Stomach smooth muscle (tissue), 2 donors: Measurements from ENCODE around the gene TBXAS1.
"Not testable (repeated sequence)": the region's sequence is repeated elsewhere in the genome, so short reads cannot be mapped to it uniquely, and the experiment has no call there.

Source experiments
- H3K27ac ChIP-seq: one replicate; pipeline ENCODE4 v1.7.0; 2013; ENCODE audit warnings: mild to moderate bottlenecking, low read length, inconsistent platforms
- H3K27me3 ChIP-seq, 2 donors: one replicate each; pipeline ENCODE4 v1.7.0; 2013; ENCODE audit warnings: low read length in 2 of 2; ENCODE audit not compliant: insufficient read depth in 2 of 2, control insufficient read depth in 1 of 2
- H3K36me3 ChIP-seq, 2 donors: one replicate each; pipeline ENCODE4 v1.7.0; 2013; ENCODE audit warnings: low read length in 2 of 2; ENCODE audit not compliant: control insufficient read depth in 2 of 2, insufficient read depth in 2 of 2
- H3K4me1 ChIP-seq: one replicate; pipeline ENCODE4 v1.7.0; 2013; ENCODE audit warnings: low read length; ENCODE audit not compliant: control insufficient read depth, insufficient read depth
- H3K4me3 ChIP-seq, 2 donors: one replicate each; pipeline ENCODE4 v1.7.0; 2013; ENCODE audit warnings: low read length in 2 of 2
- H3K9ac ChIP-seq, 2 donors: one replicate each; pipeline ENCODE4 v1.7.0; 2013; ENCODE audit warnings: low read length in 2 of 2, mild to moderate bottlenecking in 1 of 2
- H3K9me3 ChIP-seq, 2 donors: one replicate each; pipeline ENCODE4 v1.7.0; 2013; ENCODE audit warnings: low read length in 2 of 2; ENCODE audit not compliant: control insufficient read depth in 2 of 2
- donor health status: healthy.
- donor health status: Pancreatic carcinoma.

TBXAS1 gene

GRCh38 chr7:139825666-139826290 is 3.3 kb upstream of the TBXAS1 start:
- Histone ChIP-seq H3K4me3 (no peak overlapping the region), H3K9me3 (no peaks in the 10 kb centered on the region), H3K27me3 (peaks cover 4 to 8% of the 10 kb centered on the region in 2 donors), H3K9ac (no peak overlapping the region), H3K4me1 (no peaks in the 10 kb centered on the region), H3K27ac (no peak overlapping the region), H3K36me3 (no peaks in the 10 kb centered on the region)

- peaks cover 3 to 4% of the 10 kb centered on the region in 2 donors for H3K27me3 ChIP-seq
- H3K4me3 ChIP-seq = no peak overlapping the region
- no peaks in the 10 kb centered on the region for H3K9me3 ChIP-seq
- H3K27ac ChIP-seq = no peak overlapping the region
- no peaks in the 10 kb centered on the region for H3K36me3 ChIP-seq
- no peaks in the 10 kb centered on the region for H3K4me1 ChIP-seq
- no peak overlapping the region for H3K9ac ChIP-seq
Observed at GRCh38 chr7:139827042-139827441, 2.0 kb upstream of the TBXAS1 start.

GRCh38 chr7:139828446-139828845 is 618 bp upstream of the TBXAS1 start:
- Histone ChIP-seq H3K4me3 (no peak overlapping the region), H3K4me1 (no peaks in the 10 kb centered on the region), H3K9me3 (no peaks in the 10 kb centered on the region), H3K9ac (no peak overlapping the region), H3K27me3 (peaks cover 0 to 4% of the 10 kb centered on the region in 2 donors), H3K36me3 (no peaks in the 10 kb centered on the region), H3K27ac (no peak overlapping the region)

GRCh38 chr7:139829775-139830117 is 682 bp downstream of the TBXAS1 start:
- H3K27ac ChIP-seq = no peak overlapping the region

GRCh38 chr7:139830292-139830691 is 1.2 kb downstream of the TBXAS1 start:
- no peak overlapping the region for H3K27ac ChIP-seq
- no peak overlapping the region for H3K4me3 ChIP-seq
- no peak overlapping the region for H3K9ac ChIP-seq

More at GRCh38 chr7:139829775-139830117, 682 bp downstream of the TBXAS1 start:
- Histone ChIP-seq H3K9ac (no peak overlapping the region), H3K27me3 (peaks cover 0 to 4% of the 10 kb centered on the region in 2 donors), H3K4me3 (no peak overlapping the region), H3K9me3 (no peaks in the 10 kb centered on the region), H3K4me1 (no peaks in the 10 kb centered on the region), H3K36me3 (no peaks in the 10 kb centered on the region)

GRCh38 chr7:139830782-139831501 is 1.9 kb downstream of the TBXAS1 start:
- Histone ChIP-seq H3K36me3 (no peaks in the 10 kb centered on the region), H3K27me3 (peaks cover 0 to 4% of the 10 kb centered on the region in 2 donors), H3K9me3 (no peaks in the 10 kb centered on the region), H3K27ac (no peak overlapping the region), H3K4me1 (no peaks in the 10 kb centered on the region), H3K9ac (no peak overlapping the region), H3K4me3 (no peak overlapping the region)

More at GRCh38 chr7:139830292-139830691, 1.2 kb downstream of the TBXAS1 start:
- H3K4me1 ChIP-seq = no peaks in the 10 kb centered on the region
- no peaks in the 10 kb centered on the region for H3K9me3 ChIP-seq
- H3K36me3 ChIP-seq = no peaks in the 10 kb centered on the region
- peaks cover 0 to 4% of the 10 kb centered on the region in 2 donors for H3K27me3 ChIP-seq

- H3K4me3 ChIP-seq, H3K9me3 ChIP-seq, H3K27me3 ChIP-seq: not testable (repeated sequence)
Observed at GRCh38 chr7:139835848-139836247, 6.8 kb downstream of the TBXAS1 start.

GRCh38 chr7:139837291-139837690 is 8.2 kb downstream of the TBXAS1 start:
- not testable (repeated sequence) for H3K36me3 ChIP-seq, H3K9ac ChIP-seq, H3K27me3 ChIP-seq, H3K27ac ChIP-seq, H3K9me3 ChIP-seq, H3K4me3 ChIP-seq, H3K4me1 ChIP-seq

More at GRCh38 chr7:139835848-139836247, 6.8 kb downstream of the TBXAS1 start:
- not testable (repeated sequence) for H3K4me1 ChIP-seq, H3K9ac ChIP-seq, H3K27ac ChIP-seq, H3K36me3 ChIP-seq

- H3K4me3 ChIP-seq = no peak overlapping the region
- H3K9me3 ChIP-seq = no peaks in the 10 kb centered on the region
- H3K27ac ChIP-seq = no peak overlapping the region
- H3K27me3 ChIP-seq = no peaks in the 10 kb centered on the region
- H3K4me1 ChIP-seq = no peaks in the 10 kb centered on the region
- no peaks in the 10 kb centered on the region for H3K36me3 ChIP-seq
- H3K9ac ChIP-seq = no peak overlapping the region
Observed at GRCh38 chr7:139838276-139838675, 9.2 kb downstream of the TBXAS1 start.

GRCh38 chr7:139838876-139839275 is 9.8 kb downstream of the TBXAS1 start:
- no peaks in the 10 kb centered on the region for H3K27me3 ChIP-seq
- H3K9ac ChIP-seq = no peak overlapping the region
- no peak overlapping the region for H3K4me3 ChIP-seq
- no peaks in the 10 kb centered on the region for H3K9me3 ChIP-seq
- no peaks in the 10 kb centered on the region for H3K36me3 ChIP-seq
- H3K27ac ChIP-seq = no peak overlapping the region
- H3K4me1 ChIP-seq = no peaks in the 10 kb centered on the region

GRCh38 chr7:139840776-139841175 is 11.7 kb downstream of the TBXAS1 start:
- H3K36me3 ChIP-seq = no peaks in the 10 kb centered on the region
- H3K9me3 ChIP-seq = no peaks in the 10 kb centered on the region
- H3K9ac ChIP-seq = no peak overlapping the region
- H3K4me3 ChIP-seq = no peak overlapping the region
- H3K27ac ChIP-seq = no peak overlapping the region
- H3K27me3 ChIP-seq = no peaks in the 10 kb centered on the region
- H3K4me1 ChIP-seq = no peaks in the 10 kb centered on the region
